K562 (cell line): ENCODE results near the gene C2CD4D. TPM values are rescaled to one million over a fixed set of nuclear protein-coding genes. Genes with fewer than 3 reads are reported as not detected.

ENCODE experiments used
- ATAC-seq: fragments of 200-7000 bp; cut with Tn5 transposase; 3 replicates; pipeline ENCODE4 v1.9.1; 2020; ENCODE audit warnings: moderate library complexity
- BruUV-seq: library from RNA; stranded (reverse); fragments of 400-500 nt; replicated peaks from 2 replicates; lab custom pipeline; 2021; lab: Mats Ljungman, UMichigan
- CTCF ChIA-PET: fragments of 300-600 bp; formaldehyde crosslinking; extraction: SDS; loops from one replicate; lab custom pipeline; 2021; ENCODE audit warnings: low intra/inter-chr PET ratio; lab: Yijun Ruan, JAX
- POLR2A ChIA-PET: fragments of 300-600, 350-650 bp; sonication (Branson Sonifier 250); formaldehyde crosslinking; extraction: SDS; loops from one replicate; lab custom pipeline; 2021; ENCODE audit warnings: antibody characterized with exemption, inconsistent platforms; lab: Yijun Ruan, JAX
- DNase-seq, 4 experiments: peaks; one replicate each; pipeline versions ENCODE4 v3.0.0 to v3.0.0-alpha.2; 2011 to 2018; ENCODE audit warnings: low spot score in 3 of 4, mixed read lengths in 3 of 4; ENCODE audit errors: extremely low read depth in 1 of 4
- FAIRE-seq: peaks from 2 replicates; lab custom pipeline; 2011; peaks lifted over from hg19 to GRCh38; lab: Jason Lieb, UNC
- H2AFZ ChIP-seq: 2 replicates; pipeline ENCODE4 v1.6.0; 2011; ENCODE audit warnings: low read depth, low read length, control low read depth, inconsistent platforms
- H3K27ac ChIP-seq: fragments of 200-600 bp; 3 replicates; pipeline ENCODE4 v1.8.0; 2011; ENCODE audit warnings: low read depth, mild to moderate bottlenecking, control low read depth, inconsistent platforms, low read length, moderate library complexity, mixed read lengths; ENCODE audit errors: extremely low read depth
- H3K27me3 ChIP-seq, 2 experiments: fragments of 300-600 bp in 1 of 2; 2 replicates in 1 of 2; 3 replicates in 1 of 2; pipeline versions ENCODE4 v1.6.0 to v1.8.0; 2011; ENCODE audit warnings: inconsistent platforms in 2 of 2, low read length in 2 of 2, mild to moderate bottlenecking in 1 of 2, mixed read lengths in 1 of 2, moderate library complexity in 1 of 2; ENCODE audit not compliant: control insufficient read depth in 2 of 2, insufficient read depth in 2 of 2
- H3K36me3 ChIP-seq: fragments of 300-600 bp; 3 replicates; pipeline ENCODE4 v1.8.0; 2011; ENCODE audit warnings: mild to moderate bottlenecking, low read length, inconsistent platforms; ENCODE audit not compliant: control insufficient read depth, insufficient read depth
- H3K4me1 ChIP-seq, 2 experiments: fragments of 200-600 bp in 1 of 2; replicated peaks in 1 of 2; 2 replicates in 1 of 2; 3 replicates in 1 of 2; pipeline versions ENCODE4 v1.5.1 to v1.8.0; 2011; ENCODE audit warnings: inconsistent platforms in 2 of 2, low read length in 2 of 2, mild to moderate bottlenecking in 1 of 2, mixed read lengths in 1 of 2, moderate library complexity in 1 of 2; ENCODE audit not compliant: control insufficient read depth in 2 of 2, insufficient read depth in 2 of 2
- H3K4me2 ChIP-seq: 2 replicates; pipeline ENCODE4 v1.6.1; 2011; ENCODE audit warnings: low read length, control low read depth, inconsistent platforms, mixed read lengths; ENCODE audit not compliant: insufficient read depth
- H3K4me3 ChIP-seq: fragments of 200-600 bp; sonication (generic), shearing (Covaris generic); 2 replicates; pipeline ENCODE4 v1.5.1; 2016; ENCODE audit warnings: control low read depth, inconsistent platforms
- H3K79me2 ChIP-seq: fragments of 200-600 bp; 3 replicates; pipeline ENCODE4 v1.8.0; 2011; ENCODE audit warnings: low read length, inconsistent platforms; ENCODE audit not compliant: control insufficient read depth, insufficient read depth
- H3K9ac ChIP-seq, 2 experiments: 2 replicates each; pipeline versions ENCODE4 v1.6.0 to v1.6.1; 2011; ENCODE audit warnings: low read depth in 2 of 2, low read length in 2 of 2, control low read depth in 1 of 2, inconsistent platforms in 1 of 2, mild to moderate bottlenecking in 1 of 2, mixed read lengths in 1 of 2; ENCODE audit not compliant: insufficient read depth in 1 of 2
- H3K9me1 ChIP-seq: one replicate; pipeline ENCODE4 v1.6.0; 2011; ENCODE audit warnings: inconsistent platforms, mild to moderate bottlenecking, low read length, moderate library complexity; ENCODE audit not compliant: control insufficient read depth, insufficient read depth
- H3K9me3 ChIP-seq: replicated peaks from 2 replicates; pipeline ENCODE4 v1.5.1; 2011; ENCODE audit warnings: low read depth, low read length, inconsistent platforms; ENCODE audit not compliant: control insufficient read depth, insufficient read depth
- H4K20me1 ChIP-seq: replicated peaks from 2 replicates; pipeline ENCODE4 v1.6.1; 2011; ENCODE audit warnings: low read length, inconsistent platforms, mixed read lengths; ENCODE audit not compliant: control insufficient read depth, insufficient read depth
- FOXP1 ChIP-seq: sonication (generic); formaldehyde crosslinking; IDR thresholded peaks from 2 replicates; pipeline ENCODE4 v1.8.0; 2022; ENCODE audit warnings: mild to moderate bottlenecking, missing genetic modification reagents
- GTF2A2 ChIP-seq: IDR thresholded peaks from 2 replicates; pipeline ENCODE4 v1.6.1; 2016; ENCODE audit warnings: mild to moderate bottlenecking, missing genetic modification characterization, missing compliant biosample characterization
- HNRNPUL1 ChIP-seq: fragments of 200-400 bp; formaldehyde crosslinking; IDR thresholded peaks from 2 replicates; pipeline ENCODE4 v1.6.1; 2017; ENCODE audit warnings: low read length
- MEF2D ChIP-seq: conservative IDR thresholded peaks from 2 replicates; pipeline ENCODE4 v1.6.1; 2016; ENCODE audit warnings: low read depth, missing genetic modification characterization, missing compliant biosample characterization
- RUNX1 ChIP-seq: sonication (generic); IDR thresholded peaks from 2 replicates; pipeline ENCODE4 v1.6.1; 2016; ENCODE audit warnings: antibody characterized with exemption, low read depth
- SUPT5H ChIP-seq: fragments of 450-650 bp; IDR thresholded peaks from 2 replicates; pipeline ENCODE4 v1.6.1; 2016
- TARDBP ChIP-seq: fragments of 450-650 bp; IDR thresholded peaks from 2 replicates; pipeline ENCODE4 v1.6.1; 2016
- ZNF175 ChIP-seq: fragments of 200-800 bp; sonication (Bioruptor generic); IDR thresholded peaks from 2 replicates; pipeline ENCODE4 v1.6.1; 2016; ENCODE audit warnings: low read depth, mild to moderate bottlenecking, missing genetic modification characterization, missing compliant biosample characterization
- WGBS: fragments of 100-300 bp; shearing (Covaris generic); methylation state at CpG from one replicate; pipeline ENCODE4 v1.1.6; 2016; ENCODE audit warnings: low coverage, mixed read lengths; ENCODE audit not compliant: insufficient coverage; ENCODE audit errors: missing lambda C conversion rate; 5-methylcytosine and 5-hydroxymethylcytosine counted together
- in situ Hi-C: fragments of 300-500 bp; cut with MboI; formaldehyde crosslinking; loops from 4 replicates; pipeline ENCODE4 v1.15.0; 2018; ENCODE audit warnings: inconsistent platforms, mixed read lengths
- intact Hi-C: fragments of 100-400 bp; cut with micrococcal nuclease; formaldehyde crosslinking; loops from 2 replicates; pipeline ENCODE4 v1.14.2; 2022
- polyA plus RNA-seq, 8 experiments: library from polyadenylated mRNA; depleted of rRNA in 4 of 8; stranded (reverse) in 5 of 8; unstranded in 3 of 8; fragments of >200 nt; fragmentation: Nextera tagmentation in 2 of 8; fragmentation: Illumina TruSeq in 1 of 8; extraction: Ambion mirVana in 2 of 8; extraction: Trizol in 1 of 8; gene quantifications; 2 replicates each; pipeline versions ENCODE4 v1.2.1 to v1.2.3, GENCODE V29; 2011 to 2014; ENCODE audit warnings: inconsistent platforms in 1 of 8, missing spikeins in 1 of 8
- total RNA-seq, 7 experiments: library from RNA; depleted of rRNA in 6 of 7; stranded (reverse); fragments of >200 nt in 6 of 7; fragmentation: Illumina TruSeq in 2 of 7; extraction: Trizol in 2 of 7; gene quantifications; 2 replicates each; pipeline versions ENCODE4 v1.2.1 to v1.2.3, GENCODE V29; 2011 to 2021; ENCODE audit warnings: low replicate concordance in 1 of 7
- TF ChIP-seq, protein P1 (sequence below): fragments of 450-650 bp; IDR thresholded peaks from 2 replicates; pipeline ENCODE4 v1.6.1; 2016; ENCODE audit warnings: missing biosample characterization, missing genetic modification characterization
- TF ChIP-seq, protein P2 (sequence below): fragments of 450-650 bp; IDR thresholded peaks from 2 replicates; pipeline ENCODE4 v1.6.1; 2017; ENCODE audit warnings: antibody characterized with exemption
- TF ChIP-seq, protein P3 (sequence below): sonication (generic); formaldehyde crosslinking; IDR thresholded peaks from 2 replicates; pipeline ENCODE4 v1.8.0; 2022; ENCODE audit warnings: mild to moderate bottlenecking, missing genetic modification reagents
- TF ChIP-seq, protein P4 (sequence below): fragments of 250-450 bp; sonication (Bioruptor Pico); IDR thresholded peaks from 2 replicates; pipeline ENCODE4 v1.5.0; 2021

Gene C2CD4D
- total and polyA plus RNA-seq, 9 of the 15 experiments (the other 6 are each of a cell fraction or from before 2014, with no cell fraction given), result not detected

DNA sequence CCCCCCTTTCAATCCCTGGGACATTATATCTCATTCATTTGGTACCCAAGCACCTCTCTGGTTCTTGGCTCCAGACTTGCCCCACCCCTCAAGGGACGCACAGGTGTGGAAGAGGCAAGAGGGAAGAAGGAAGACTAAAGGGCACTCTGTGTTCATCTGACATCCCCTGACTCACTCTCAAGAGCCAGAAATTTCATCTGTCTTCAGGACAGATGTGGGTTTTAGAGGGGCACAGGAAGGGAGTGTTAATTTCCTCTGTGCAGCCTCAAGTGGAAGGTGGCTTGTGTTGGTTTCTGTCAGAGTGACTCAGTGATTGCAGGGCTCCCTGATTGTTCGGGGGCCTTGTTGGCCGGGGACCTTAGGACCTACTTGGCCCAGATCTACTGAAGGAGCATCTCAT, 2.4 kb downstream of the C2CD4D start (continued):
- TF ChIP-seq, protein P1, sequence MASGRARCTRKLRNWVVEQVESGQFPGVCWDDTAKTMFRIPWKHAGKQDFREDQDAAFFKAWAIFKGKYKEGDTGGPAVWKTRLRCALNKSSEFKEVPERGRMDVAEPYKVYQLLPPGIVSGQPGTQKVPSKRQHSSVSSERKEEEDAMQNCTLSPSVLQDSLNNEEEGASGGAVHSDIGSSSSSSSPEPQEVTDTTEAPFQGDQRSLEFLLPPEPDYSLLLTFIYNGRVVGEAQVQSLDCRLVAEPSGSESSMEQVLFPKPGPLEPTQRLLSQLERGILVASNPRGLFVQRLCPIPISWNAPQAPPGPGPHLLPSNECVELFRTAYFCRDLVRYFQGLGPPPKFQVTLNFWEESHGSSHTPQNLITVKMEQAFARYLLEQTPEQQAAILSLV (tag), result no peak
- TF ChIP-seq TARDBP (no peak), MEF2D (tag) (no peak), HNRNPUL1 (no peak), FOXP1 (CRISPR knock-in tag) (no peak), RUNX1 (no peak), ZNF175 (CRISPR knock-in tag) (no peak)
- TF ChIP-seq, protein P2, sequence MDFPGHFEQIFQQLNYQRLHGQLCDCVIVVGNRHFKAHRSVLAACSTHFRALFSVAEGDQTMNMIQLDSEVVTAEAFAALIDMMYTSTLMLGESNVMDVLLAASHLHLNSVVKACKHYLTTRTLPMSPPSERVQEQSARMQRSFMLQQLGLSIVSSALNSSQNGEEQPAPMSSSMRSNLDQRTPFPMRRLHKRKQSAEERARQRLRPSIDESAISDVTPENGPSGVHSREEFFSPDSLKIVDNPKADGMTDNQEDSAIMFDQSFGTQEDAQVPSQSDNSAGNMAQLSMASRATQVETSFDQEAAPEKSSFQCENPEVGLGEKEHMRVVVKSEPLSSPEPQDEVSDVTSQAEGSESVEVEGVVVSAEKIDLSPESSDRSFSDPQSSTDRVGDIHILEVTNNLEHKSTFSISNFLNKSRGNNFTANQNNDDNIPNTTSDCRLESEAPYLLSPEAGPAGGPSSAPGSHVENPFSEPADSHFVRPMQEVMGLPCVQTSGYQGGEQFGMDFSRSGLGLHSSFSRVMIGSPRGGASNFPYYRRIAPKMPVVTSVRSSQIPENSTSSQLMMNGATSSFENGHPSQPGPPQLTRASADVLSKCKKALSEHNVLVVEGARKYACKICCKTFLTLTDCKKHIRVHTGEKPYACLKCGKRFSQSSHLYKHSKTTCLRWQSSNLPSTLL, result no peak

DNA sequence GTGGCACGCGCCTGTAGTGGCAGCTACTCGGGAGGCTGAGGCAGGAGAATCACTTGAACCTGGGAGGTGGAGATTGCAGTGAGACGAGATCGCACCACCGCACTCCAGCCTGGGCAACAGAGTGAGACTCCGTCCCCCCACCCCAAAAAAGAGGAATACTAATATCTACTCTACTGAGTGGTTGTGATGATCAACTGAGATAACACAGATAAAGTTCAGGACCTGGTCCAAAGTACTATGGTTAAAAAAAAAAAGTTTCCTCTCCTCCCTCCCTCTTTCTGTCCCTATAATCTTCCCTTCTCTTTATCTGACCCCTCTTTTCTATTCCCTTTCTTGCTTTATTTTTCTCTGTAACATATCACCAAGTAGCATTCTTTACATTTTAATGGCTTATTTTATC, 4.0 kb downstream of the C2CD4D start:
- Histone ChIP-seq H3K4me3 (no peak overlapping the region), H3K79me2 (no peaks in the 10 kb centered on the region), H3K36me3 (no peaks in the 10 kb centered on the region), H3K27me3 (peaks cover 3 to 9% of the 10 kb centered on the region in 2 experiments; a peak in 3 of 5 replicates), H3K9me1 (peaks cover 3% of the 10 kb centered on the region), H3K4me1 (peaks cover 5 to 27% of the 10 kb centered on the region in 2 experiments; a peak in 4 of 5 replicates), H3K9me3 (no peaks in the 10 kb centered on the region), H3K27ac (no peak overlapping the region), H3K4me2 (no peak overlapping the region), H3K9ac (no peak overlapping the region), H2AFZ (no peak overlapping the region), H4K20me1 (no peaks in the 10 kb centered on the region)
- POLR2A ChIA-PET, result interaction anchor here (1.0 to 1.5 kb wide), 2 partner anchors 119 to 166 kb away, joined by 3 read pairs; partner anchors contain the start of gene CELF3
- BruUV-seq, result no TSS peak
- ATAC-seq (no peak), FAIRE-seq (no peak), DNase-seq (no peak)
- no peak for TF ChIP-seq GTF2A2
- TF ChIP-seq, protein P3, sequence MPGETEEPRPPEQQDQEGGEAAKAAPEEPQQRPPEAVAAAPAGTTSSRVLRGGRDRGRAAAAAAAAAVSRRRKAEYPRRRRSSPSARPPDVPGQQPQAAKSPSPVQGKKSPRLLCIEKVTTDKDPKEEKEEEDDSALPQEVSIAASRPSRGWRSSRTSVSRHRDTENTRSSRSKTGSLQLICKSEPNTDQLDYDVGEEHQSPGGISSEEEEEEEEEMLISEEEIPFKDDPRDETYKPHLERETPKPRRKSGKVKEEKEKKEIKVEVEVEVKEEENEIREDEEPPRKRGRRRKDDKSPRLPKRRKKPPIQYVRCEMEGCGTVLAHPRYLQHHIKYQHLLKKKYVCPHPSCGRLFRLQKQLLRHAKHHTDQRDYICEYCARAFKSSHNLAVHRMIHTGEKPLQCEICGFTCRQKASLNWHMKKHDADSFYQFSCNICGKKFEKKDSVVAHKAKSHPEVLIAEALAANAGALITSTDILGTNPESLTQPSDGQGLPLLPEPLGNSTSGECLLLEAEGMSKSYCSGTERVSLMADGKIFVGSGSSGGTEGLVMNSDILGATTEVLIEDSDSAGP (CRISPR knock-in tag), result no peak
- TF ChIP-seq, protein P4, sequence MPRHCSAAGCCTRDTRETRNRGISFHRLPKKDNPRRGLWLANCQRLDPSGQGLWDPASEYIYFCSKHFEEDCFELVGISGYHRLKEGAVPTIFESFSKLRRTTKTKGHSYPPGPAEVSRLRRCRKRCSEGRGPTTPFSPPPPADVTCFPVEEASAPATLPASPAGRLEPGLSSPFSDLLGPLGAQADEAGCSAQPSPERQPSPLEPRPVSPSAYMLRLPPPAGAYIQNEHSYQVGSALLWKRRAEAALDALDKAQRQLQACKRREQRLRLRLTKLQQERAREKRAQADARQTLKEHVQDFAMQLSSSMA (CRISPR knock-in tag), result no peak
- no peak for TF ChIP-seq SUPT5H
- WGBS, result 35% methylated on average over 3 of the region's 7 CpGs
- in situ Hi-C loops, result no loop called here
- CTCF ChIA-PET, result interaction anchor here (0.7 to 2.7 kb wide), 5 partner anchors 100 to 392 kb away, joined by 3 to 26 read pairs (median 7); no protein-coding TSS in a partner anchor
- intact Hi-C loops, result loop anchor here (5.0 kb wide), 2 partner anchors 243 to 533 kb away; no protein-coding TSS in a partner anchor
